ENCODE results near the gene OMP.
"Not testable (repeated sequence)": the region's sequence is repeated elsewhere in the genome, so short reads cannot be mapped to it uniquely, and the experiment has no call there.

Gene OMP, protein sequence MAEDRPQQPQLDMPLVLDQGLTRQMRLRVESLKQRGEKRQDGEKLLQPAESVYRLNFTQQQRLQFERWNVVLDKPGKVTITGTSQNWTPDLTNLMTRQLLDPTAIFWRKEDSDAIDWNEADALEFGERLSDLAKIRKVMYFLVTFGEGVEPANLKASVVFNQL

DNA sequence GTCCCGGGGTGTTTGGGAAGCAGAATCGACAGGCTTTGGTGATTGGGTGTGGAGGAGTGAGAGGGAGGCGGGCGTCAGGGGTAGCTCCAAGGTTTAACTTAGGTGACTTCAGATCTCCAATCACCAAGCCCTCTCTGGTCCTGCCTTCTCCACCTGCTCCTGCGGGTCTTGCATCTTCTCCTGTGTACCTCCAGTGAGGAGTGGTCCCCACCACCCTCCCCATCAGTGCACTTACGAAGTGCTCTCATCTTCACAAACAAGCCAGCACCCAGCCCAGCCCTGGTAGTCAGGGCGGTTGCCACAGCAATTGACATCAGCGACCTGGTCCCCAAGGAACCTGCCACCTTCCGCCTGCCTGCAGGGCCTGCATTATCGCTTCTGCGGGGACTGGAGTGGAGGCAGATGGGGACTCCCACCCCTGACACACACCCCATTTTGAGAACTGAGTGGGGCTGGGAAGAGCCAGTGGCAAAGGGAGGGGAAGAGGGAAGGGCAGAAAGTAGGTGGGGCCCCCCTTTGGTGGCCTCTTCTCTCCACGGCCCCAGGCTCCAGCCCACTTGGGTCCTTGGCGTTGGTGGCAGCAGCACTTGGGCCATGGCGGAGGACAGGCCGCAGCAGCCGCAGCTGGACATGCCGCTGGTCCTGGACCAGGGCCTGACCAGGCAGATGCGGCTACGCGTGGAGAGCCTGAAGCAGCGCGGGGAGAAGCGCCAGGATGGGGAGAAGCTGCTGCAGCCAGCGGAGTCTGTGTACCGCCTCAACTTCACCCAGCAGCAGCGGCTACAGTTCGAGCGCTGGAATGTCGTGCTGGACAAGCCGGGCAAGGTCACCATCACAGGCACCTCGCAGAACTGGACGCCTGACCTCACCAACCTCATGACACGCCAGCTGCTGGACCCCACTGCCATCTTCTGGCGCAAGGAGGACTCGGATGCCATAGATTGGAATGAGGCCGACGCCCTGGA lies at the start of gene OMP:
TSS of gene OMP (plus strand) at position 595 of the 965 bp plus-strand sequence. CDS start at position 595, 0 bp downstream.
- no peak for DNase-seq

DNA sequence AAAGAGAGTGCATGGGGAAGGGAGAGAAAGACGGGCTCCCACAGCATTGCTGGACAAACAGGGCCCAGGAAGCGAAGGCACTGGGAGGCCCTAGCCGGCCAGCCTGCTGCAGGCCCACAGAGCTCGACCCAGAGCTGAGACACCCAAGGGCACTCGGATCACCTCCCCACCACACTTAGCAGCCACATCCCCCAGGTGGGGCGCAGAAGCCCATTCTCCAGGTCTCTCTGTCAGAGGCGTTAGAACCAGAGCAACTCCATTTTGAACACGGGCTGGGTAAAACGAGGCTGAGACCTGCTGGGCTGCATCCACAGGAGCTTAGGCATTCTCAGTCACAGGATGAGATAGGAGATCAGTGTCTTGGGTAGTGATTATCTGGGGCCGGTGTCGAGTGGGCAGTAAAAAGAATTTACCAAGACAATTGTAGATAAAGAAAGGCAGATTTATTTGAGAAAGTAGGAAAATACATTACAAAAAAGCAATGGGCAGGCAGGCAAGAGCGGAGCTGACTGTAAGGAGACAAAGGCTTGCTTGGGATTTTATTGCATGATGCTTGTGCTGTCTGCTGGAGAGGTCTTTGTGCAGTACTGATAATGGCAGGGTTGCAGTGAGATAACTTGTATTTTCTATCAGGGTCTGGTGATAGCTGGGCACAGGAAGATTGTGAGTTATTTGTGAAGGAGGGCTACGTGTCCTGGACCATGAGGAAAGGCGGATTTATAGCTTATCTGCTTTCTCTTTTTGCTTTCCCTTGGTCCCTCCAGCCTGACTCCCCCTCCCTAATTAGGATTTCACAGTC lies 49.2 kb upstream of the OMP start:
- DNase-seq: no peak

DNA sequence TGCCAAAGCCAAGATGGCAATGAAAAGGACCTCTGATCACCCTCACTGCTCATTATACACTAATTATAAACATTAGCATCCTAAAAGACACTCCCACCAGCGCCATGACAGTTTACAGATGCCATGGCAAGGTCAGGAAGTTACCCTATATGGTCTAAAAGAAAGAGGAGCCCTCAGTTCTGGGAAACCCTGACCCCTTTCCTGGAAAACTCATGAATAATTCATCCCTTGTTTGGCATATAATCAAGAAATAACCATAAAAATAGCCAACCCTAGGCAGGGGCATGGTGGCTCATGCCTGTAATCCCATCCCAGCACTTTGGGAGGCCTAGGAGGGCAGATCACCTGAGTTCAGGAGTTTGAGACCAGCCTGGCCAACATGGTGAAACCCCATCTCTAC lies 48.6 kb upstream of the OMP start:
- DNase-seq: no peak

DNA sequence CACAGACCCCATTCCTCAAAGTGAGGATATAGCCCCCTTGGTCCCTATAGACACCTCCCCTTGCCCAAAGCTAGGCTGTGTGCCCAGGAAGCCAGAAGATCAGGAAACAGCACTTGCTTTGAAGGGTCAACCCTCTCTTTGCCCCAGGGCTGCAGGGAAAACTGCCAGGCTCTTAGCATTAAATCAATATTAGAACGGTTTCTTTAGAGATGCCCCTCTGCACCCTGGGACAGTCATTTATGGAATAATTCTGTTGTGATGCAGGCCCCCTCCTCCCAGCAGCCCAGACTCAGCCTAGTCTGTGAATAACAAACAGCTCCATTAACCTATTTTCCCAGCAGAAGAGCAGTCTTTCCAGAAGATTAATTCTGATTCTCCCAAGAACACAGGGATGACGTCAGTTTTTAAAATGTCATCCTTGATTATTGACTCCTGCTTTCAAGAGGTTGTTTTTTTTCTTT lies 47.5 kb upstream of the OMP start:
- DNase-seq: no peak

DNA sequence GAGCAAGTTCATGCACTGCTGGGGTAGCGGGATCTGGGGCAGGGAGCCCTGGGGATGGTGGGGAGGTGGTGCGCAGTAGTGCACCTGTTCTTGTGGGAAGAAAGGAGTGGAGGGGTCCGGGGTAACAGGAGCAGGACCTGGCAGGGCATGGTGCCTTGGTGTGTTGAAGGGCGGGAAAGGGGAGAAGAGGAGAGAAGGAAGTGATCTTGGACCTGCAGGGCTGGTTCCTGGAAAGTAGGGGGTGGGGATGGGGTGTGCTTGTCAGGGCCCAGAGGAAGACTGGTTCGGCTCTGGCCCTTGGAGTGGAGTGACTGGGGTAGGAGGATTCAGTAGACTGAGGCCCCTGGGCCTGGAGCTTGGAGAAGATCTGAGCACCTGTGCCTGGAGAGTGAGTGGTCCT lies 46.7 kb upstream of the OMP start:
- no peak for DNase-seq

DNA sequence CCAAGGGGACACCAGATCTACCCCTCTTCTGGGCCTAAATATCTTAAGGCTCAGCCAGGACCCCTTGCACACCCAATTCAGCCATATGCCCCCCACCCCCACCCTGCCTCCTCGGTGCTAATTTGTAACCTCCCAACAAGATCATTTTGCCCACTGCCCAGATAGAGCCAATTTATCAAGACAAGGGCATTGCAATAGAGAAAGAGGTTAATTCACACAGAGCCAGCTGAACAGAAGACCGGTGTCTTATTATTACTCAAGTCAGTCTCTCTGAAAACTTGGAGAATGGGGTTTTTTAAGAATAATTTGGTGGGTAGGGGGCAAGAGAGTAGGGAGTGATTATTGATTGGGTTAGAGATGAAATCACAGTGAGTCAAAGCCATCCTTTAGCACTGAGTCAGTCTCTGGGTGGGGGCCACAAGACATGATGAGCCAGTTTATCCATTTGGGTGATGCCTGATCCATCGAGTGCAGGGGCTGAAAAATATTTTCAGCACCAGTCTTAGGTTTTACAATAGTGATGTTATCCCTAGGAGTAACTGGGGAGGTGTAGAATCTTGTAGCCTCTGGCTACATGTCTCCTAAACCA lies 45.7 kb upstream of the OMP start:
- no peak for DNase-seq

DNA sequence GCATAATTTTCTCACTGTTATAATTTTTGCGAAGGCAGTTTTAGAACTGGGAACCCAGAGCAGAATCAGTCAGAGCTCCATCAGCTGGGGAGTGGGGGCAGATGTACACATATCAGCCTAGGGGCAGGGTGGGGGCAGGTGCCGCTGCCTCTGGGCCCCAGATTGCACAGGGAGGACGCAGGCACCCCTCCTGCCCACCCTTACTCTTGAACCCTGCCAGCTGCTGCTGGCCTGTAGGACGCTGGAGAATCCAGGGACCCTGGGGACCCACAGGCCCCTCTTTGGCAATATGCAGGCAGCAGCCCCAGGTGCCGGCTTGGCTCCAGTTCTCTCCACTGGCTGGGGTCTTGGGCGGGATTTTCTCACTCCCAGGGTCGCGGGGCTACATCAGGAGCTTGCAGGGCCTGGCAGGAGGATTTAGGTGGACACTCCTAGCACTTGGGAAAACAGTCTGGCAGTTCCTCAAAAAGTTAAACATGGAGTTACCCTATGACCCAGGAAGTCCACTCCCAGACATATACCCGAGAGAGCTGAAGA lies 44.6 kb upstream of the OMP start:
- DNase-seq: no peak

DNA sequence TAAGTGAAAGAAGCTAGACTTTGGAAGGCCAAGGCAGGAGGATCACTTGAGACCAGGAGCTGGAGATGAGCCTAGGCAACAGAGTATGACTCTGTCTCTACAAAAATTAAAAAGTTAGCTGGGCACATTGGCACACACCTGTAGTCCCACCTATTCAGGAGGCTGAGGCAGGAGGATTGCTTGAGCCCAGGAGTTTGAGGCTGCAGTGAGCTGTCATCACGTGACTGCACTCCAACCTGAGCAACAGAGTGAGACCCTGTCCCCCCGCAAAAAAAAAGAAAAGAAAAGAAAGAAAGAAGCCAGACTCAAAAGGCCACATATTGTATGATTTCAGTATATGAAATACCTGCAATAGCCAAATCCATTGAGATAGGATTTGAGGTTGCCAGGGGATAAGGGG lies 43.7 kb upstream of the OMP start:
- DNase-seq: no peak

DNA sequence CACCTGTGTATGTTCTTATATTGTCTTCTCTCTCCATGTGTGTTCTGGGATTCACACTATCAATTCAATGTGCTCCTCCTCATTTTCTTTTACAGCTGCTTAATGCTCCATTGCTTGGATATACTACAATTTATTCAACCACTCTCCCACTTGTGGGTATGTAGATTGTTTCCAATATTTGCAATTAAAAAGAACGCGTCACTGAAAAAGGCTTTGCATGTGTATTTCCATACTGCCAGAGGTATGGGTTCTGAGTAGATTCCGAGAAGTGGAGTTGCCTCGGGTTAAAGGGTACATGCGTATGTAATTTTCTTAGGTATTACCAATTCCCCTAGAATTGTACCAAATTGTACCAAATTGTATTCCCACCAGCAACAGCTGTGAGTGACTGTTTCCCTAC lies 42.8 kb upstream of the OMP start:
- DNase-seq: no peak

DNA sequence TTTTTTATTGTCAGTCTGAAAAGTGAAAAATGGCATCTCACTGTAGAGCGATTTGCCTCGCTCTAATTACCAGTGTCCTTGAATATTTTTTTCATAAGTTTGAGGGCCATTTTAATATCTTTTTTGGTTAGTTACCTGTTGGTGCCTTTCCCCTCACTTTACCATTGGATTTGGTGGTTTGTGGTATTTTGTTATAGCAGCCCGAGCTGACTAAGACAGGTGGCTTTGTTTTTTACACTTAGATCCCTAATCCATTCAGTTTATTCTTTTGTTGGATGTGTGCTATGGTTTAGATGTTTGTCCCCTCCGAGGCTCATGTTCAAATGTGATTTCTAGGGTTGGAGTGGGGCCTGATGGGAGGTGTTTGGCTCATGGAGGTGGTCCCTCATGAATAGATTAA lies 42.4 kb upstream of the OMP start:
- no peak for DNase-seq

DNA sequence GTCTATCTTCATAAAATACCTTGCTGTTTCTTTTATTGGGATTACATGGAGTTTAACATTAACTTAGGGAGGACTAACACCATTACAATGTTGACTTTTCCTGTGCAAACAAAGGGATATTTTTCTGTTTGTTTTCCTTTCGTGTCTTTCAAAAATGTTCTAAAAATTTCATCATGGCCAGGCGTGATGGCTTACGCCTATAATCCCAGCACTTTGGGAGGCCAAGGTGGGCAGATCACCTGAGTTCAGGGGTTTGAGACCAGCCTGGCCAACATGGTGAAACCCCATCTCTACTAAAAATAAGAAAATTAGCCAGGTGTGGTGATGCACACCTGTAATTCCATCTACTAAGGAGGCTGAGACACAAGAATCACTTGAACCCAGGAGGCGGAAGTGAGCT lies 41.4 kb upstream of the OMP start:
- DNase-seq: not testable (repeated sequence)

DNA sequence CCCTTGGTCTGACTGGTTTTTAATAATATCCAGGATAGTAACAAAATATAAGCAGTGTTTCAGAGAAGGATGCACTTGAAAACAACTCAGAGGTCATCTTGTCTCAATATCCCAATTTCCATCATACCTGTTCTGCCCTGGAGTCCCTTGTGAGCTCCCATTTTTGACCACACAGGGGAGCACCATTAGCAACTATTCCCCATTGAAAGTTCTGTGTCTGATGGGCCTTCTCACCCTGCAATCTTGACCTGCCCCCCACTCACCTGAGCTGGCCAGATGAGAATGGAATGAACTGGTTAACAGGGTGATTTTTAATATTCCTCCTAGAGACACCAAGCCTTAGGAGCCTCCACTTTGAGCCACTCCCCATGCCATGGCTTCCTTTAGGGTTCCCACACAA lies 39.7 kb upstream of the OMP start:
- no peak for DNase-seq

DNA sequence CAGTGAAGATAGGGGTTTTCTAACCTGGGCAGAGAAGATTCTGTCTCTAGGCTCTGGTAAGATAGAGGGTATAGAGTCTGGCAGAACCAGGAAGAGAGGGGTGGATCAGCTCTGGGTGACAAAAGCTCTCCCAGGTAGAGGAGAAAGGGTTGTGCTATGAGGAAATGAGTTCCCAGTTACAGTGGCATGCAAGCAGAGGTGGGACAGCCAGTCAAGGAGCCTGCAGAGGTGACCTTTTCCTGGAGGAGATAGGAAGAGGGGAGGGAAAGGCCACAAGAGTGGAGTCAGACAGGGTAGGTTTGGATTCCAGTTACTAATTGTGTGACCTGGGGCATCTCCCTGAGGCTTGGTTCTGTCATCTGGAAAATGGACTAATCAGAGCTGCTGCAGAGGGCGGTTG lies 39.2 kb upstream of the OMP start:
- DNase-seq: no peak

DNA sequence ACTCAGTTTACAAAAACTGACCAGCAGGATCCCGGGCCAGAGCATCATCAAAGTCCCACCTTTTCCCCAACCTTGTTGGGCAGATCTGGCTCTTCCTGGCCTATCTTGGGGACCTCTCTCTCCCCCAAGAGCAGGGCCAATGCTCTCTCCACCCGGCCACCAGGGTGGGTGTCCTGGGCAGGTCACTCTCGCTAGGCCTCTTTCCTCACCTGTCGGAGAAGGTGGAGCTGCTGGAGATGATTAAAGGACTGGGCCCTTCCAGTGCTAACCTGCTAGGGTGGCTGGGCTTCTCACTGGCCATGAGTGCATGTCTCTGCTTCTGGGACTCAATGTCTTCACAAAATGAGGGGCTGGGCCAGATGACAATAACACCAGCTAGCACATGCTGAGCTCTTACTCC lies 38.8 kb upstream of the OMP start:
- no peak for DNase-seq

DNA sequence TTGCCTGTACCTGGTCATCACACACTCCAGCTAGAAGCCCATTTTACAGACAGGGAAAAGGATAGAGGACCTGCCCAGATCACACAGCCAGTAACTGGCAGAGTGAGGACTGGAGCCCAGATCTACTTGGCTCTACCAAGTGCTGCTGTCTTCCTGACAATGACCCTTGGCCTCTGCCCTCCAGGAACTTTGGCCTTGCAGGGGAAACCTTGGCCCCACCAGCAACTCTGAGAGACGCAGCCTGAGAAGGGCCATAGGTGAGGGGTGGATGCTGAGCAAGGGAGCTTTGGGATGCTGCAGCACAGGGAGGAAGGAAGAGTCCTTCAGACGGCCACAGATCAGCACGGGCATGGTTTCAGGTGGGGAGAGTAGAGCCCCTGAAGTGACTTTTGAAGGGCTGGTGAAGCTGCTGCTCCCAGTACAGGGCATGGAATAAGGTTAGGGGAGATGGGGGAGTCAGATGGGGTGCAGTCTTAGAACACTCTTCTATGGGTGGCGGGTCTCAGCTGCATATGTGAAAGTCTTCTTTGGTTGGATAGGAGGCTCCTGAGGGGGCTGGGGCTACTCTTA lies 37.9 kb upstream of the OMP start:
- DNase-seq: no peak

DNA sequence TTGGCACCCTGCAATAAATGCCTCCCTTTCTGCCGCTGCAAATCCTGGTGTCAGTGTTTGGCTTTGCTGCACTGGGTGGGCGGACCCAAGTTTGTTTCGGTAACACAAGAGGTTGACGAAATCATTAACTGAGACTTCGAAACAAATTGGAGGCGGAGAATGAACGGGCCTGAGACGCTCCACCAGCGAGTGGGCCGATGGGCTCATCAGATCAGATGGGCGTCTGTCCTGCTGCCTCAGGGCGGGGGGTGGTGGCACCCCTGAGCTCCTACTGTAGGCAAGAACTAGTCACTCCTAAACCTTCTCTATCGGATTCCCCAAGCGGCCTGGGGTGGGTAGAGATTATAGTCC lies 36.8 kb upstream of the OMP start:
- DNase-seq: no peak

DNA sequence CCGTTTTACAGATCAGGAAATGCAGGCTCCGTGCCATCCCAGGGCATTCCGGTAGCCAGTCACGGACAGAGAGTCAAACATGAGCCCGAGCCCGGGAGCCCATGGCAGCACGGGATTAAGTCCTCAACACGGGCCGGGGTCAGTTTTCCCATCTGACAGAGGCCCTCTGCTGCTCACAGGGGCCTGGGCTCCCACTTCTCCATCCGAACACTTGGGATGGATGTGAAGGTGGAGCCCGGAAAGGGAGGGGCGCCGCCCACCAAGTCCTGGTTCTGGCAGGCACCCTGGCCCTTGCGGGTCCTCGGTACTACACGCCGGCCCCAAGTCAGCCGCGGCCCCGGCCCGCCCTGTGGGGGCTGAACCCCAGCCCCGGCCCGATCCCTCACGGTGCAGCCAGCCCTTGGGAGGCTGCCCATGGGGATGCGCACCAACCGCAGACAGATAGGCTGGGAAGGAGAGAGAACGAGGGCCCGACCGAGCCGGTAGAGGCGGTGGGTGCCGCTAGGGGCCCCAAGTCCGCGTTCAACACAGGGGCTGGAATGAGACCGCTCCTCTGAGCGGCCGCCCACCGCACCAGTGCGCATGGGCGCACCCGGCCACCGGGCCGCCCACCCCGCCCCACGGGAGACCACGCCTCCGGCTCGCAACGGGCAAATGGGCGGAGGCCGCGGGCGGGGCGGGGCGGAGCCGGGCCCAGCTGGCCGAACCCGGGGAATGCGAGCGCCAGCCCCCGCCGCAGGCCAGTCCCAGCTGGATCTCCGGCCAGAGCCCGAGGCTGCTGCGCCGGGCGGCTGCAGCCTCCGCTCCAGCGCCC lies 36.2 kb upstream of the OMP start, which contains the start of gene CAPN5:
TSS of gene CAPN5 (plus strand) at position 743 of the 814 bp plus-strand sequence. CDS start 17,916 bp downstream, outside the sequence.
- peak; percentile 75 for DNase-seq

DNA sequence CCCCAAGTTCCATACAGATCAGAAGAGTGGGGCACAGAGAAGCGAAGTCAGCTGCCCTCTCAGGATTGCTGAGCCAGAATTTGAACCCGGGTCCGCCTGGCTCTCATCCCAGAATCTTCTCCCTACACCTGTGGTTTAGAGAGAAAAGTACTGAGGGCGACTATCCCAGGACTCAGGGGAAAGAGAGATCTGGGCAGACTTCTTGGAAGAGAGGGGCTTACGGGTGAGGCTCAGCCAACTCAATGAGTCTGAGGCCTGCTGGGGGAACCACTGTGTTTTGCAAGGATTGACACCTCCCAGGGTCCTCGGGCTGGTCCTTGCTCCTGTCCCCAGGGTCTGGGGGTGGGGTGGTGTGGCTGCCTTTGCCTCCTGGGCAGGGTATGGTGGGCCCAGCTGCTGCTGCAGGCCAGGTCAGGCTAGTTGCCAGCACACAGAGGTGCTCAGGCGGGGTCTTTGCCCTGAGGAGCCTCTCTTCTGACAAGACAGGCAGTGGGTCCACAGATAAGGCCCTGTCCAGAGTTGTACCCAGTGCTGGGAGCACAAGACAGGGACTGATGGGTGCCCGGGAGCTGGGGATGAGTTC lies 34.7 kb upstream of the OMP start:
- DNase-seq: no peak

DNA sequence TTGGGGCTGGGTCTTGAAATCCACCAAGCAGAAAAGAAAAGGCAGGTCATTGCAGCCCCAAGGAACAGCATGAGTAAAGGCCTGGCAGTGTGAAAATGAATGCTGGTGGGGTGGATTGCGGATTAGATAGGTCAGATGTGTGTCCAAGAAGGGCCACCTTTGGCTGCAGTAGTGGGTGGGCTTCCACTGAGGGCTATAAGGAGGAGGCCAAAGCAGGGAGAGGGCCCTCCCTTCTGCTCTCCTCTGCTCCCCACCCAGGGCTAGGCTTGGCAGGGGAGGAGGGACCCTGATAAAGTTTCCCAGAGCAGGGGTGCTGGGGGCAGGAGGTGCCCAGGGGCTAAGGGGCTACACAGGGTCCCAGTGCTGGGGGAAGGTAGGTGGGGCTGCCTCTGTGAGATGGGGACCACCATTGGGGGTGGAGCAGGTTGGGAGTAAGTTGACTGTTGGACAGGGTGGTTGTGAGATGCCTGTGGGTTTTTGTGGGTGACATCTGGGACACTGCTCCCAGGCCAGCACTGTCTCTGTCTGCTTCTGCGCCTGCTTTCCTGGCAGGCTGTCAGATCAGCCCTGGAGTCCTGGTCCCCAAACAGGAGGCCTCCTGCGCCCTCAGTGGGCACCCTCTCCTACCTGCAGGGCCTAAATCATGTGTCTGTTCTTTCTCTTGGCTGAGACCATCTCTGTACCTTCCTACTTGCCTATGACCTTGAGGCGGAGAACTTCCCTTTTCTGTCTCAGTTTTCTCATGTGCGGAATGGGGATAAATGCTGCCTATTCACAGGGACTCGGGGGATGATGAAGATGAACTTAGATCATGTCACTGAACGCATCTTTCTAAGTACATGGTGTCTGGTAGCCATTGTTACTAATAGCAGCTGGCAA lies 33.9 kb upstream of the OMP start:
- DNase-seq: no peak

DNA sequence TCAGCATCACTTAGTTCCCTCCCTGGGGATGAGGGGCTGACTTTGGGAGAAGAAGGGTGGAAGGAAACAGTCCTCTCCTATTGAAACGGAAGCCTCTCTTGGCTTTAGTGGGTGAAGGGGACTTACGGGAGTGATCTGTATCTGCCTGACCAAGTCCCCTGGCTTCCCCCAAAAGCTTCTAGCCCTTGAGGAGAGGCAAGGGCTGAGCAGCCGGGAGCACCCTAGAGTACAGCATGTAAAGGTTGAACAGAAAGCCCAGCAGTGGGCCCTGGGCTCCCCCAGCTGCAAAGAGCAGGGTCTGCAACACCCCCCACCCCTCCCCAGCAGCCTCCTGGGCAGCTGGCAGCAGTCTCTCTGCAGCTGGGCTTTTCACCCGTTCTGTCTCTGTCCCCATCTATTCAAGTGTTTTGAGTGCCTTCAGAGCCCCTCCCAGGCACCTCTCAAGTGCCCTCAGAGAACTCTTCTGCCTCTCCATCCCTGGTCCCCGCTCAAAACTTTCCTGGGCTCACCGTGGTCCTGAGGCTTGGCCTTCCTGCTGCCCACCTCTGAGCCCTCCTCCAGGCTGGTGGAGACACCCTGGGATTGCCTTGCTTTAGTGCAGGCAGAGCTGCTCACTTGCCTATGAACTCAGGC lies 33.2 kb upstream of the OMP start:
- DNase-seq: no peak
